A673 (cell line): ENCODE data around the gene FARSA.

Experiments
- EZH2 ChIP-seq: fragments of 200-600 bp; sonication (generic); IDR thresholded peaks from 2 replicates; pipeline ENCODE4 v1.6.1; 2017; ENCODE audit warnings: borderline replicate concordance, low read depth, mild to moderate bottlenecking, mixed read lengths, antibody characterized with exemption, low read length; ENCODE audit not compliant: poor library complexity, severe bottlenecking
- TF ChIP-seq, protein P1 (sequence below): fragments of 300-800, 200-600 bp; sonication (generic); conservative IDR thresholded peaks from 2 replicates; pipeline ENCODE4 v1.5.1; 2017; ENCODE audit warnings: low read depth, mild to moderate bottlenecking, antibody characterized with exemption, low read length, moderate library complexity, mixed read lengths

DNA sequence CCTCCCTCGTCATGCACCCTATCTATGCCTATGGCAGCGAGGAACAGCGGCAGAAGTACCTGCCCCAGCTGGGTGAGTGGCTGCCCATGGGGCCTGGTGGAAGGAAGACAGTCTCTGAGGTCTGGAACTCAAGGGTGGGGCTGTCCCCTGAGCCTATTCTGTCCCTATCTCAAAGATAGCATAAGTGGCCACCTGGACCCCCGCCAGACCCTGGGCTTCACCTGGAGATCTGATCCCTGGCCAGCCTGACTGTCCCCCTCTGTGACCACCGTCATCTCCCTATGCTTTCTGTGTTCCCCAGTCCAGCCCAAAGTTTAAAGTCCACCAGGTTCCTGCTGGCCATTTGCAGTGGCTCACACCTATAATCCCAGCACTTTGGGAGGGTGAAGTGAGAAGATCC is 39.9 kb downstream of the FARSA start:
- TF ChIP-seq, protein P1, sequence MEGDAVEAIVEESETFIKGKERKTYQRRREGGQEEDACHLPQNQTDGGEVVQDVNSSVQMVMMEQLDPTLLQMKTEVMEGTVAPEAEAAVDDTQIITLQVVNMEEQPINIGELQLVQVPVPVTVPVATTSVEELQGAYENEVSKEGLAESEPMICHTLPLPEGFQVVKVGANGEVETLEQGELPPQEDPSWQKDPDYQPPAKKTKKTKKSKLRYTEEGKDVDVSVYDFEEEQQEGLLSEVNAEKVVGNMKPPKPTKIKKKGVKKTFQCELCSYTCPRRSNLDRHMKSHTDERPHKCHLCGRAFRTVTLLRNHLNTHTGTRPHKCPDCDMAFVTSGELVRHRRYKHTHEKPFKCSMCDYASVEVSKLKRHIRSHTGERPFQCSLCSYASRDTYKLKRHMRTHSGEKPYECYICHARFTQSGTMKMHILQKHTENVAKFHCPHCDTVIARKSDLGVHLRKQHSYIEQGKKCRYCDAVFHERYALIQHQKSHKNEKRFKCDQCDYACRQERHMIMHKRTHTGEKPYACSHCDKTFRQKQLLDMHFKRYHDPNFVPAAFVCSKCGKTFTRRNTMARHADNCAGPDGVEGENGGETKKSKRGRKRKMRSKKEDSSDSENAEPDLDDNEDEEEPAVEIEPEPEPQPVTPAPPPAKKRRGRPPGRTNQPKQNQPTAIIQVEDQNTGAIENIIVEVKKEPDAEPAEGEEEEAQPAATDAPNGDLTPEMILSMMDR = no peak
- TF ChIP-seq EZH2 = no peak
